Adrenal gland (tissue), 12 donors: ENCODE results near the gene RSPH10B2. TPM values are rescaled to one million over a fixed set of nuclear protein-coding genes. Genes with fewer than 3 reads are reported as not detected.
"Not testable (repeated sequence)": the region's sequence is repeated elsewhere in the genome, so short reads cannot be mapped to it uniquely, and the experiment has no call there.

Experiments
- DNase-seq, 7 donors: peaks; one replicate each; pipeline ENCODE4 v3.0.0-alpha.2; 2019 to 2020
- H3K27ac ChIP-seq, 5 donors: fragments of 200-600 bp; sonication (generic) in 4 of 5; 1 replicate in 3 of 5; 2 replicates in 2 of 5; pipeline versions ENCODE4 v1.5.1 to v1.8.0; 2016 to 2020; ENCODE audit warnings: mild to moderate bottlenecking in 1 of 5
- H3K27me3 ChIP-seq: fragments of 200-600 bp; 2 replicates; pipeline ENCODE4 v1.8.0; 2021
- H3K36me3 ChIP-seq, 2 donors: fragments of 200-600 bp; replicated peaks in 1 of 2; 1 replicate in 1 of 2; 2 replicates in 1 of 2; pipeline versions ENCODE4 v1.5.1 to v1.8.0; 2018 to 2022
- H3K4me1 ChIP-seq, 2 donors: fragments of 200-600 bp; replicated peaks in 1 of 2; 1 replicate in 1 of 2; 2 replicates in 1 of 2; pipeline versions ENCODE4 v1.5.1 to v1.8.0; 2018 to 2021
- H3K4me3 ChIP-seq, 4 donors: fragments of 200-600 bp; sonication (generic) in 3 of 4; one replicate each; pipeline ENCODE4 v1.5.1; 2016 to 2018
- H3K9me3 ChIP-seq, 3 donors: fragments of 200-600 bp; sonication (generic) in 1 of 3; replicated peaks in 1 of 3; 1 replicate in 2 of 3; 2 replicates in 1 of 3; pipeline versions ENCODE4 v1.5.1 to v1.8.0; 2016 to 2021
- WGBS, 4 donors: extraction: QIAGEN DNeasy Blood & Tissue Kit in 2 of 4; methylation state at CpG; one replicate each; pipeline versions ENCODE4 v1.1.5 to v1.1.7; 2013 to 2017; 5-methylcytosine and 5-hydroxymethylcytosine counted together
- intact Hi-C, 2 donors: fragments of 100-400 bp; cut with DNase I; formaldehyde crosslinking; loops; one replicate each; pipeline versions ENCODE4 v1.14.1 to v1.15.0; 2022 to 2023
- polyA plus RNA-seq, 3 donors: library from polyadenylated mRNA; stranded (reverse); fragments of 200-250 nt in 2 of 3; fragments of 350-450 nt in 1 of 3; fragmentation: Illumina TruSeq in 1 of 3; extraction: RNeasy Lipid Tissue Mini Kit (QIAGEN cat#74804) in 1 of 3; gene quantifications; one replicate each; pipeline ENCODE4 v1.2.3, GENCODE V29; 2013 to 2014
- total RNA-seq, 9 donors: library from RNA; depleted of rRNA in 4 of 9; stranded (reverse); fragments of >200 nt in 4 of 9; fragments of 120-200 nt in 1 of 9; fragmentation: NEBNext Ultra II Directional in 1 of 9; extraction: Animal tissue kit (Norgen Biotek cat#: 25700) in 1 of 9; gene quantifications; one replicate each; pipeline versions ENCODE4 v1.1.0 to v1.2.4, GENCODE V29; 2013 to 2023
- donor health status: healthy with polysubstance abuse.
- donor health status: Bipolar disorder and iron deficiency.
- donor health status: DM: yes; HTN: yes; CAD: no.
- donor health status: DM: no; HTN: no; CAD: no.
- donor health status: DM: no; HTN: no; CAD: no.
- donor health status: DM: yes; HTN: yes; CAD: no.

Gene RSPH10B2
- total and polyA plus RNA-seq, 12 donors, result 0.19 to 1.2 (median 0.39) TPM; not detected in 5

DNA sequence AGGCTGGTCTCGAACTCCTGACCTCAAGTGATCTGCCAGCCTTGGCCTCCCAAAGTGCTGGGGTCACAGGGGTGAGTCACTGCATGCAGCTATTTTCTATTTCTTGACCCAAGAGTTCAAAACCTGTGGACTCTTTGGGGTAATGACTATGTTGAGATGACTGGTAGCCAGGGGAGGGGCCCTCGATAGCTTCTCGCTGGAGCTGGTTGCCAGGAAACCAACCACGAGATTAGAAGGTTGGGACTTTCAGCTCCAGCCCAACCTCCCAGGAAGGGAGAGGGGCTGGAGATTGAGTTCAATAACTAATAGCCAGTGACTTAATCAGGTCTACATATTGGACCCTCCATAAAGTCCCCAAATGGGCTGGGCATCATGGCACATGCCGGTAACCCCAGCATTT lies 43.3 kb downstream of the RSPH10B2 start:
- H3K4me1 ChIP-seq, H3K4me3 ChIP-seq, H3K36me3 ChIP-seq, intact Hi-C loops, H3K27ac ChIP-seq, H3K9me3 ChIP-seq, H3K27me3 ChIP-seq: not testable (repeated sequence)
- DNase-seq, result peak in 3 of 7 donors; percentile 12 to 38 (median 14)
- WGBS, 4 donors, result 57 to 100% (median 77%) methylated on average over 2 to 5 of the region's 5 CpGs

DNA sequence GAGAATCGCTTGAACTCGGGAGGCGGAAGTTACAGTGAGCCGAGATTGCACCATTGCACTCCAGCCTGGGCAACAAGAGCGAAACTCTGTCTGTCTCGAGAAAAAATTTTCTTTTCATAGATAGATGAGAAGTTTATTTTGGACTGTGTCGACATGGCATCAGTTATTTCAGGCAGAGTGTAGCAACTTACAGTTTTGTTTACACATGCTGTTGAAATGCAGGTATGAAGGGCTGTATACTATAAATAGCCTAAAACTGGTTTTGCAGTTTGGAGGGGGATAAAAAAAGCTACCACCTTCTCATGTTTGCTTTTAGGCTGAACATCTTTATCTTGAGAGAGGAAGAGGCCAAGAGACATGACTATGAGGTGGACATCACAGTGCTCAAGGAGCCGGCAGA lies 44.1 kb downstream of the RSPH10B2 start:
- H3K36me3 ChIP-seq, H3K27ac ChIP-seq, H3K9me3 ChIP-seq, DNase-seq, intact Hi-C loops, H3K27me3 ChIP-seq, H3K4me3 ChIP-seq, H3K4me1 ChIP-seq: not testable (repeated sequence)
- no CpG with 5 or more reads among the region's 8 CpGs for WGBS, 4 donors

- H3K27ac ChIP-seq, result peak overlapping the region in 2 of 5 donors; percentile 34 to 57
- DNase-seq, H3K4me1 ChIP-seq, intact Hi-C loops, H3K36me3 ChIP-seq, H3K9me3 ChIP-seq, H3K27me3 ChIP-seq, H3K4me3 ChIP-seq: not testable (repeated sequence)
- no CpG with 5 or more reads among the region's 12 CpGs for WGBS, 4 donors
These were observed 46.0 kb downstream of the RSPH10B2 start for GRCh38 chr7:6799887-6800286.

- 67 to 100% (median 92%) methylated on average over 1 of the region's 2 CpGs for WGBS, 4 donors
- intact Hi-C loops, H3K4me3 ChIP-seq, H3K4me1 ChIP-seq, H3K36me3 ChIP-seq, DNase-seq, H3K27me3 ChIP-seq, H3K9me3 ChIP-seq: not testable (repeated sequence)
- H3K27ac ChIP-seq, result peak overlapping the region in 2 of 5 donors; percentile 34 to 57
These were observed 46.4 kb downstream of the RSPH10B2 start for GRCh38 chr7:6800331-6800730.

DNA sequence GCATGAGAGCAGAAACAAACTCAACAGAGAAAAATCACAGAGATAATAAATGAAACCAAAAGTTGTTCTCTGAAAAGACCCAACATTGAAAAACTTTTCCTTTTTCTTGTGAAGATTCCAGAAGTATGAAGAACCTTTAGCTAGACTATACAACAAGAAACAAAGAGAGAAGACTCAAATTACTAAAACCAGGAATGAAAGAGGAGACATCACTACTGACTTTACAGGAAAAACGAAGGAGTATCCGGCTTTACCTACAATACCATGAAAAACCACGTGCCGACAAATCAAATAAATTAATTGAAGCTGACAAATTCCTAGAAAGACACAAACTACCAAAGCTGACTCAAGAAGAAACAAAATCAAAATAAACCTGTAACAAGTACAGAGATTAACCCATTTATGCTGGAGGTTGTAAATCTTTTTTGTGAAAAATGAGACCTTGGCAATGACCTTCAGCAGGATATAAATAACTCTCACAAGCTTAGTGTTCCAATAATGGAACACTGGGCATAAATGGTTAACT lies 53.6 kb downstream of the RSPH10B2 start:
- H3K27ac ChIP-seq, H3K4me1 ChIP-seq, H3K27me3 ChIP-seq, H3K9me3 ChIP-seq, intact Hi-C loops, H3K36me3 ChIP-seq, DNase-seq, H3K4me3 ChIP-seq: not testable (repeated sequence)
- WGBS, 4 donors, result 60 to 73% (median 64%) methylated on average over 1 to 4 of the region's 4 CpGs; no CpG with 5 or more reads in 1 of the 4 donors

GRCh38 chr7:6807959-6808358 lies 54.1 kb downstream of the RSPH10B2 start:
- H3K4me1 ChIP-seq, H3K27me3 ChIP-seq, DNase-seq, H3K36me3 ChIP-seq, intact Hi-C loops, H3K27ac ChIP-seq, H3K4me3 ChIP-seq, H3K9me3 ChIP-seq: not testable (repeated sequence)
- 78 to 90% methylated on average over 4 of the region's 6 CpGs; no CpG with 5 or more reads in 2 of the 4 donors for WGBS, 4 donors

GRCh38 chr7:6813011-6813410 lies 59.1 kb downstream of the RSPH10B2 start:
- Histone ChIP-seq H3K27ac (peak overlapping the region in 3 of 5 donors; percentile 66 to 70 (median 69)), H3K36me3 (peaks cover 0 to 24% of the 10 kb centered on the region in 2 donors)
- intact Hi-C loops, H3K9me3 ChIP-seq, H3K4me3 ChIP-seq, H3K4me1 ChIP-seq, H3K27me3 ChIP-seq: not testable (repeated sequence)
- DNase-seq, result peak; percentile 55 to 85 (median 72)
- 78 to 100% (median 84%) methylated on average over 1 to 2 of the region's 2 CpGs for WGBS, 4 donors

DNA sequence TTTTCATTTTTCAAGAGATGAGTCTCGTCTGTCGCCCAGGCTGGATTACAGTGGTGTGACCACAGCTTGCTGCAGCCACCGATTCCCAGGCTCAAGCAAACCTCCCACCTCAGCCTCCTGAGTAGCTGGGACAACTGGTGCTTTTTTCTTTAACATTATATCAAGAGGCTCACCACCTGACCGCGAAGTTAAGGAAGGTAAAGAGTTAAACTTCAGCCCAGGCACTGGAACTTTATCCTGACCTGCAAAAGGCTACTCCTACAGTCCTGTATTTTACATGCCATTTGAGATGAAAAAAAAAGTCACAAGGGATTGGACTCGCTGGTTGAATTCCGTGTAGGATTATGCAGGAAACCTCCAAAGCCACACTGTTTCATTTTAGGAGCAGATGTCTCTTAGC lies 61.6 kb downstream of the RSPH10B2 start:
- H3K4me3 ChIP-seq, H3K27me3 ChIP-seq, H3K27ac ChIP-seq, H3K4me1 ChIP-seq, intact Hi-C loops, H3K9me3 ChIP-seq, DNase-seq: not testable (repeated sequence)
- H3K36me3 ChIP-seq, result peaks cover 0 to 21% of the 10 kb centered on the region in 2 donors
- WGBS, 4 donors, result 90 to 97% (median 96%) methylated on average over 7 of the region's 7 CpGs

- H3K9me3 ChIP-seq, DNase-seq, H3K4me1 ChIP-seq, H3K27ac ChIP-seq, intact Hi-C loops, H3K4me3 ChIP-seq, H3K27me3 ChIP-seq: not testable (repeated sequence)
- WGBS, 4 donors, result 83 to 91% (median 87%) methylated on average over 6 of the region's 6 CpGs
- peaks cover 0 to 20% of the 10 kb centered on the region in 2 donors for H3K36me3 ChIP-seq
These were observed 67.7 kb downstream of the RSPH10B2 start for GRCh38 chr7:6821622-6822021.

- H3K36me3 ChIP-seq, intact Hi-C loops, H3K27me3 ChIP-seq, DNase-seq, H3K9me3 ChIP-seq, H3K4me1 ChIP-seq, H3K27ac ChIP-seq: not testable (repeated sequence)
- 17 to 100% (median 40%) methylated on average over 1 to 11 of the region's 42 CpGs; no CpG with 5 or more reads in 1 of the 4 donors for WGBS, 4 donors
- peak overlapping the region in 1 of 4 donors; percentile 56 for H3K4me3 ChIP-seq
These were observed 71.6 kb downstream of the RSPH10B2 start for GRCh38 chr7:6825236-6826125.
